ENCODE data around the gene MCAT. TPM values are rescaled to one million over a fixed set of nuclear protein-coding genes. Genes with fewer than 3 reads are reported as not detected.

The MCAT gene, protein sequence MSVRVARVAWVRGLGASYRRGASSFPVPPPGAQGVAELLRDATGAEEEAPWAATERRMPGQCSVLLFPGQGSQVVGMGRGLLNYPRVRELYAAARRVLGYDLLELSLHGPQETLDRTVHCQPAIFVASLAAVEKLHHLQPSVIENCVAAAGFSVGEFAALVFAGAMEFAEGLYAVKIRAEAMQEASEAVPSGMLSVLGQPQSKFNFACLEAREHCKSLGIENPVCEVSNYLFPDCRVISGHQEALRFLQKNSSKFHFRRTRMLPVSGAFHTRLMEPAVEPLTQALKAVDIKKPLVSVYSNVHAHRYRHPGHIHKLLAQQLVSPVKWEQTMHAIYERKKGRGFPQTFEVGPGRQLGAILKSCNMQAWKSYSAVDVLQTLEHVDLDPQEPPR
- total RNA-seq = 12.1 TPM in 2 replicates

DNA sequence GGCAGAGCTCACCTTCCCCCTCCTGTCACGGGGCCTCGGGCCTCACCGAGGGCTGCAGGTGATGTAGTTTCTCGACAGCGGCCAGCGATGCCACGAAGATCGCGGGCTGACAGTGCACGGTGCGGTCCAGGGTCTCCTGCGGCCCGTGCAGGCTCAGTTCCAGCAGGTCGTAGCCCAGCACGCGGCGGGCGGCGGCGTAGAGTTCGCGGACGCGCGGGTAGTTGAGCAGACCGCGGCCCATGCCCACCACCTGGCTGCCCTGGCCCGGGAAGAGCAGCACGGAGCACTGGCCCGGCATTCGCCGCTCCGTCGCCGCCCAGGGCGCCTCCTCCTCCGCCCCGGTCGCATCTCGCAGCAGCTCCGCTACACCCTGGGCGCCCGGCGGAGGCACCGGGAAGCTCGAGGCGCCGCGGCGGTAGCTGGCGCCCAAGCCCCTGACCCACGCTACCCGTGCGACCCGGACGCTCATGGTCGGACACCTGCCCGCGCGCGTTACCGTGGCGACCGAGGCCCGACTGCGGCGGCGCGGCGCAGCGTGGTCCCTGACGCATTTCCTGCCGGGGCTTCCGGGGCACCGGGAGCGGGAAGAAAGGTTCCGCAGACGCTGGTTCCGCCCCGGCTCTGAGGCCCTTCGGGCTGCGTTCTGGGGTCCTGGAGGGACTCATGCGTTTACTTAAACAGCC lies at the start of gene MCAT:
Gene MCAT (minus strand): TSS at position 519 of the 683 bp plus-strand sequence. CDS start 50 bp downstream, at position 469.
- intact Hi-C loops (cut with micrococcal nuclease) = loop anchor here (1.0 to 2.0 kb wide), 2 partner anchors 44 to 54 kb away; partner anchors contain the start of genes TTLL1 and TTLL12

DNA sequence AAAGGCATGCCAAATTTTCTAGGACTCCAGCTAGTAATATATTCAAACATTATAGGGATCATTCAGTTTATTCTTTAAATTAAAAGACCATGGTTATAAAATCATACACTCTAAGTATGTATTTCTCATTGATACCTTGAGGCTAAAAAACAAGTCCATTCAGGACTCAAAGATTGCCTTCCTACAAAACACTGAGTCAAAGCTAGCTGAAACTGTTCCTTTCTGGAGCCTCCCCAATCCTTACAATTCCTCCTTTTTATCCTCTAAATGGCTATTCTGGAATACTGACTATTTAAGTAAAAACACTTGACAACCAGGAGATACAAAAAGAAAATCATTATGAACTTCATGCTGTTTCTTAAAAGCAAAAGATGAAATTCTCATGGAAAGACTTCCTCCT lies 48.6 kb upstream of the MCAT start:
- intact Hi-C loops (cut with micrococcal nuclease) = no loop called here

DNA sequence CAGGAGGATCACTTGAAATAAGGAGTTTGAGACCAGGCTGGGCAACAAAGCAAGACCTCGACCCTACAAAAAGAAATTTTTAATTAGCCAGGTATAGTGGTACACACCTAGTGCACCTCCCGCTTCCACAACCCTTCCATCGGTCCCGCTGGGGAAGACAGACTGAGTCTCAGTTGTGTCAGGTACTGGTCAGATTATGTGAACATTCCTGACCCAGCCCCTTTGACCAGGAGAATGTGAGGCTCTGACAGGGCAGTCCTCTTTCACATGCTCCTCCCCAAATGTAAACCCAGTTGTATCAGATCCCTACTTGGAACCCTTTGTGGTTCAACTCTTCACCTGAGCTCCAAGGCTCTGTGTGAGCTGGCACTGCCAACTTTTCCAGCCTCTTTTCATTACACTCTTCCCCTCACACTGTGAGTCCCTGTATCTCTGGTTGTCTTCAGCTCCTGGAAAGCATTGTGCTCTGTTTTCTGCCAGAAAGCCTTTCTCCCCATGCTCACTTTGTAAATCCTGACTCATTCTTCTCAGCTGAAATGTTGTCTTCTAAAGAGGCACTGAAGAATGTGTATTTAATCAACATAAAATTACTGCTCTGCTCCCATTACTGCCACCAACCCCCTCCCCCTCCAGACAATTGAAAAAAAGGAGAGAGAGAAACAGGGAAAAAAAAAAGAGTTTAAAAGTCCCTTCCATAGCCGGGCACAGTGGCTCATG lies 45.8 kb upstream of the MCAT start:
- intact Hi-C loops (cut with micrococcal nuclease) = no loop called here

DNA sequence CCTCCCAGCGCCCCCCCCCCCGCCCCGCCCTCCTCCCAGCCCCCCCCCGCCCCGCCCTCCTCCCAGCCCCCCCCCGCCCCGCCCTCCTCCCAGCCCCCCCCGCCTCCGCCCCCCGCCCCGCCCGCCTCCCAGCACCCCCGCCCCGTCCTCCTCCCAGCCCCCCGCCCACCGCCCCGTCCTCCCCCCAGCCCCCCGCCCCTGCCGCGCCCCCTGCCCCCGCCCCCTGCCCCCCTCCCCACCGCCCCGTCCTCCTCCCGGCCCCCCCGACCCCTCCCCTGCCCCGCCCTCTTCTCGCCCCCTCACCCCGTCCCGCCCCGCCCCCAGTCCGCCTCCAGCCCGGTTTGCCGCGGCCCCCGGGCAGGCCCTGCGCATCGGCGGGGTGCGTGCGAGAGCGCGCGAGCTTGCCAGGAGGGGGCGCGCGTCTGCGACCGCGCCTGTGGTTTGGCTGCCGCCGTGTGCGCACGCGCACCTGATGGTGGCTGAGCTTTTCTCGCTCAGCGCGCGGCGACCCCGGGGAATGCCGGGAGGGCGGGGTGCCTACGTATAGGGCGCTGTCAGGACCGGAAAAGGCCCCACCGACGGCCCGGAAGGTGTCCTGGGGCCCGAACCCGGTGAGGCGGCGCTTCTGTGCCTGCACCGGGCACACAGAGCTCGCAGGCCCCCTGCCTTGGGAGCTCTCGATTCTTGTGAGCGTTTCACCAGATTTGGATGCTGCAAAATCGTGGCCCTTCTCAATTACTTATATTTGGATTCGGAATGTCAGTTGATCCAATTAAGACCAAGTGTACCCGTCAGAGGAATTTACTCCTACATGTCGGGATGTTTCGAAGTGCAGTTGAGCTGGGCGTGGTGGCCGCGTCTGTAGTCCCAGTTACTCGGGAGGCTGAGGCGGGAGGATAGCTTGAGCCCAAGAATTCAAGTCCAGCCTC lies 44.2 kb upstream of the MCAT start:
- intact Hi-C loops (cut with micrococcal nuclease) = loop anchor here (2.0 kb wide), 3 partner anchors 37 to 173 kb away; partner anchors contain the start of genes MCAT, PACSIN2 and TSPO

DNA sequence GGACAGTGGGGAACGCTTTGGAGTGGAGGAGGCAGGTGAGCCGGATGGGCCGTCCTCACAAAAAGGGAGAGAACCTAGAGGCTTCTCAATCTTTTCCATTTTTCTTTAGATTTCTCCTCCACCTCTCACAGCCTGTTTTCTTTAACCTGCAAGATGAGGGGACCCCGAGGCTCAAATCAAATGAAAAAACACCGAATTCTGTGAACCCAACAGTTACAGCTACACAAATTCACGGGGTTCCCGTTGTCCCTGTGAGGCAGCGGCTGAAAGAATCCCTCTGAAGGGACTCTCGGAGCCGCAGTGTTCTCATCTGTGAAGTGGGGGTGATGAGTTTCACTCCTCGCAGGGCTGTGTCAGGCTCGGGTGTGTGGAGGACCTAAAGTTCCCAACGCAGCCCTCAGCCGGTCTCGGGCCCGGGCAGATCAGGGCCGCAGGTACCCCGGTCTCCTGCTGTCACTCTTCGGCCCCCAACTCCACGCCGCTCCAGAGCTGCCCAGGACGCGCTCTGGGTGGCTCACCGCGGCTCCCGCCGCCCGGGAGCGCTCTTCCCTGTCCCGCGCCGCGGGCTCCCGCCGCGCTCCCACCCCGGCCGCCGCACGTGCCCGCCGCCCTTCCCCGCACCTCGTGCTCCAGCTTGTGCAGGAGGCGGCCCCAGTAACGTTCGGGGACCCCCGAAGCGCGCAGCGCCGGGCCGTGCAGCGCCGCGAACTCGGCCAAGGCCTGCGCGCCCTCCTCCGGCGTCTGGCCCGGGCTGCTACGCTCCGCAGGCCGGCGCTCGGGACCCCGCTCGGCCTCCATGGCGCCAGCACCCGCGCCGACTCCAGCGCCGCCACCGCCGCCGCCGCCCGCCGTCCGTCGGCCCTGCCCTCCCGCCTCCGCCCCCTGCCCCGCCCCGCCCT lies 43.3 kb upstream of the MCAT start, which contains the start of gene TTLL12:
Gene TTLL12 (minus strand): TSS at position 863 of the 899 bp plus-strand sequence. CDS start 65 bp downstream, at position 798.
- intact Hi-C loops (cut with micrococcal nuclease) = loop anchor here (2.0 kb wide), 3 partner anchors 36 to 172 kb away; partner anchors contain the start of genes MCAT, PACSIN2 and TSPO

DNA sequence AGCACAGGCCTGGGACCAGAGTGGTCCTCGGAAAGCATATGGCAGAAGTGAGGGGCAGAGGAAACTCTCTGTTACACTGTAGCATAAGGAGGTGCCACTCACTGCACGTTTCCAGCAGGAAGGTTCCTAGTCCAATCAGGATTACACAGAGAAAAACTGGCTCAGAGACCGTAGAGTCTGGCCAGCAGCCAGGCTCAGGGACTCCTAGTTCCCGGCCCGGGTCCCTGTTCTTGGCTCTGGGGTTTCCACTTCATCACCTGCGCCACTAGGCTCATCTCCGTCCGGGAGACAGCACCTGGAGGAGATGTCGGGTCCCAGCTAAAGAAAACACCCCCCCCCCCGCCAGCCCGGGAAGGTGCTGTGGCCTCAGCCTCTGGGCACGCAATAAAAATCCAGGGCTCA lies 42.7 kb upstream of the MCAT start:
- intact Hi-C loops (cut with micrococcal nuclease) = loop anchor here (2.0 kb wide), 3 partner anchors 35 to 171 kb away; partner anchors contain the start of genes MCAT, PACSIN2 and TSPO

DNA sequence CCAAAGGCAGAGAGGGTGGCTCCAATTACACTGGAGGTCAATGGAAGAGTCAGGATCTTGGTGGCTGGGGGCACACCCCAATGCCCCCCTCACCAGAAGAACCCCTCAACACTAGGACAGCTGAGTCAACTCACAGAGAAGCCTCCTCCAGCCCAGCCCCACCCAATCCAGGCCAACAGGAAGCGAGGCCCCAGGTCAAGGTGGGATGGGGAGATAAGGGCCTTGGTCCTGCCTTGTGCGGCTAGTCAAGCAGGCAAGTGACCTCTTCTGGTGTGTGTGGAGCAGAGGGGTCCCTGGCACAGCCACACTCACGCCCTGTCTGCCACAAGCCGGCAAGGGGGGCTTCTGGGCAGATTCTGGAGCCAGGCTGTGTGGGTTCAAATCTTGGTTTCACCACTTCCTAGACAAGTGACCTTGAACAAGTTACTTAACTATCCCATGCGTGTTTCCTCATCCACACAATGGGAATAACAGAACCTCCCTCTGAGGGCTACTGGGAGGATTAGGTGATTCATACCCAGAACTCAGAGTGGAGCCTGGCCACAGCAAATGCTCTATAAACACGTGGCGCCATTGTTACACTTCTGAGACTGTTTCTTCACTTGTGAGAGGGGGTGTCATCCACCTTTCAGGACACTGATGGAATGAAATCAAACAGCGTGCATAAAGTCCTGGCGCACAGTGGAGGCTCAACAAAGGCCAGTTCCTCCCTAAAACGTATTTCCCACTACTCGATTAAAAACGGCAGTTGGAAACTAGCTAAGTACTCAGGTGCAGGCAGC lies 40.5 kb upstream of the MCAT start:
- intact Hi-C loops (cut with micrococcal nuclease) = no loop called here

DNA sequence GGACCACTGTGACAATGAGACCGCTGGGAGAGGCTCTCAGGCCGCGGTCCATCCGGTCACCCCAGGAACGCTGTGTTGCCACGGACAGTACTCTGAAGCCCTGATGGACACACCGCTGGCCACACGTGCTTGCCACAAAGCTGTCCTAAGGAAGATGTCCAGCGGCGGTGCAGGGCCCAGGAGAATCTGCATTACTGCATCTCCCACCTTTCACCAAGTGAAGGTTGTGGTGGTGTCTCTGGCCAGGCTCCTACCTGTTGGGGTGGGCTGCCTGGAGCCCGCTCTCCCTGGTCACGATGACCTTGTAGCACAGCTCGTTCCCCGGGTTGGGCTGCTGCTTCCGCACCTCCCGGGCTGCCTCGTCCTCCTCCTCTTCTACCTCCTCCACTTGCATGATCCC lies 39.5 kb upstream of the MCAT start:
- intact Hi-C loops (cut with micrococcal nuclease) = no loop called here

DNA sequence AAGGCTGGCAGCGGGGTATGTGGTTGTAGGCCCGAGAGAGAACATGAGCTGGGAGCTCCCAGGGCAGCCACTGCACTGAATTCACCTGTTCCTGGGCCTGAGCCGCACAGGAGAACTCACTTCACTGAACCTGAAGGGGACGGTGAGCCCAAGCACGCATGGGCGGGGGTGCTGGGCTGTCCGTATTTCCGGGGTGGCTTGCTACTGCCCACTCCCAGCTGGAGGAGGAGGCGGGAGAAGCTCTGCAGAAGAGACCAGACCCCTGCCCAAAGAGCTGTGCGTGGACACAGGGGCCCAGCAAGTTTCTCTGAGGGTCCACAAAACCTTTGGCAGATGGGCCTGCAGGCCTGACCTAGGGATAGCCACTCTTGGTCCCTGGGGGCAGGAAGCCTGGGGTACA lies 38.9 kb upstream of the MCAT start:
- intact Hi-C loops (cut with micrococcal nuclease) = no loop called here

DNA sequence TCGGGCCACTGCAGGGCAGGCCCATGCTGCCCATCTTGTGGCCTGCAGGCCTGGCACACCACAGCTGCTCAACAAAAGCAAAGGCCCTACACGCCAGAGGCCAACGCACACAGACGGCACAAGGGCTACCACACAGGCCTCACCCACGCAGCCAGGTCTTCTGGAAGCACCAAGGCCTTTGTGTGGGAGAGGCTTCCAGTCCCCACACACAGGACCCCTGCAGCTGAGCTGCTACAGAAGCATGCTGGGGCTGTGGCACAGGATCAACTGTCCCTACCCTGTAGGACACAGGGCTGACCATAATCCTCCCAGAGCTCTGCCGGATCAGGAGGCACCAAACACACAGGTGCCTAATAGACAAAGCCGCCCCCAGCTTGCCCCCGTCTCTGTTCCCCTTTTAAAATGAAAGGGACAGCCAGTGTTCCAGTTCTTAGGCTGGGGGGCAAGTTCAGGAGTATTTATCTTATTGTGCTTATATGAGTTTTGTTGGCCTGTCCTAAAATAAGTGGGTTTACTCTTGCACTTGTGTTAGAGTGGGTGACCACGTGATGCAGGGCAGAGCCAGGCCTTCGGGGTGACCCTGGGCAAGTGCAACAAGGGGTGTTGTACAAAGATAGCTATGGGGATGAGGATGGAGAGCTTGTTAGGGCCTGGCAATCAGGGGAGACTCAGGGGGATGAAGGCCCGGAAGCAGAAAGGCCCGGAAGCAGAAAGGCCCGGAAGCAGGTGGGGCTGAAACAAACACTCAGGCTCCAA lies 38.3 kb upstream of the MCAT start:
- intact Hi-C loops (cut with micrococcal nuclease) = no loop called here

DNA sequence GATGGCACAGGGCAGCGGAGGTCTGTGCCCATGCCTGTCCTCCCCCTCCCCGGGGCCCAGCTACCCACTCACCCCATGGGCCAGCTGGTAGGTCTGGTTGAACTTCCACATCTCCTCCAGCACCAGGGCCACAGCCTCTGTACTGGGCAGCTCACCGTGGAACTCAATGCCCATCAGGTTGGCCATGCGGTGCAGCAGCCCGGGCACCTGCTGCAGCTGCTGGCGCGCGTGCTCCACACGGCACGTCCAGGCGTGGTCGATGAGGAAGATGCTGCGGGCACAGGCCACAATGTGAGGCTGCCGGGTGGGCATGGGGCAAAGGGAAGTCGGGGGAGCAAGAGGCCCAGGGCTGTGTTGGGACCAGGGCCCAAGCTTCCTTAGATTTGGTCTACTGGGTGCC lies 37.5 kb upstream of the MCAT start:
- intact Hi-C loops (cut with micrococcal nuclease) = no loop called here

DNA sequence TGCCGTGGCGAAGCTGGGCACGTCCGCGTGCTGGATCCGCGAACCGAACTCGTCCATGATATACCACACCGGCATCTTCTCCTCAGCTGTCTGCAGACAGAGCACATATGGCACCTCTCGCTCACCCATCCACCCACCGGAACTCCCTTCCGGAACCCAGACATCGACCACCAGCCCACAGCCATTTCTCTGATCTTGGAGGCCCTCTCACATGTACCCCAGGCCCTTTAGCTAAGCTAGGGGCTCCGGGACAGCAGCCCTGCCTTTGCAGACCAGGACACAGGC lies 36.7 kb upstream of the MCAT start:
- intact Hi-C loops (cut with micrococcal nuclease) = no loop called here

DNA sequence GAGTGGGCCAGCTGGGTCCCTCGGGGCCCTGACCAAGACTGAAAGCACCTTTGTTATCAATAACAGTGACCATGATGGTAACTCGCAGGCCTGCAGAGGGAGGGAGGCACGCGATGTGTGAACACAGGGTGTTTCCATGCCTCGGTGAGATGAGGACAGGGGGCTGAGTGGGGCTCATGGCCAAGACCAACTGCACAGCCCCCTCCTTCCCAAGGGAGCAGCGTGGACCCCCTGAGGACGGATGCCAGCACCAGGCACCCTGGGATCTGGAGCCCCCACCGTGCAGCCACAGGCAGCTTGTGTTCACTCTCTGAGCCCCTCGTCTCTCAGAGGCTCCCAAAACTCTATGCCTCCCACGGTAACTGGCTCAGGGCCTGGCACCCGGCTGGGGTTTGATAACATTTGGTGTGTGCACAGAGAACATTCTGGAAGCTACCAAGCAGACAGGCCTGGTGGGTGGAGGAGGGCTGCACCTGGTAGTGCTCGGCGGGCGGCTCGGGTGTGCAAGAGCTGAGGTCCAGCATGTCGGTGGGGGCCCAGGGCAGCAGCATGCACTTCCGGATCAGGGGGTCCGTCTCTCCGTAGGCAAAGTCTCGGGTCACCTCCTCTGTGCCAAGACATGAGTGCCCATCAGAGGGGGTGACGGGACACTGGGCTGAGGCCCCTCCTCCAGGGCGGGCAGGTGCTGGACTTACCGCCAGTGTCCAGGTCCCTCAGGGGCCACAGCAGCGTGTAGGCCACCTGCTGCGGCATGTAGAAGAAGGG lies 36.1 kb upstream of the MCAT start:
- intact Hi-C loops (cut with micrococcal nuclease) = no loop called here

DNA sequence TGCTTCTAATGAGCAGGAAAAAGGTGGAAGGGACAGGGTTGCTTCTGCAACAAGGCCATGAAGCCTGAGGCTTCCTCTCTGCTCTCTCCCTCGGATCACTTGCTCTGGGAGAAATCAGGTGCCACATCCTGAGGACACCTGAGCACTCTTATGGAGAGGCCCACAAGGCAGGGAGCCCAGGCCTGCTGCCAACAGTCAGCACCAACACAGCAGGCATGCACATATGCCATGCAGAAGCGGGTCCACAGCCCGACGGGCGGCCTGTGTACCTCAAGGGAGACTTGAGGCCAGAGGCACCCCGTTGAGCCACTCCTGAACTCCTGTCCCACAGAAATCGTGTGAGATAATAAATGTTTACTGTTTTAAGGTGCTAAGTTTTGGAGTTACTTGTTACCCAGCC lies 34.3 kb upstream of the MCAT start:
- intact Hi-C loops (cut with micrococcal nuclease) = no loop called here

DNA sequence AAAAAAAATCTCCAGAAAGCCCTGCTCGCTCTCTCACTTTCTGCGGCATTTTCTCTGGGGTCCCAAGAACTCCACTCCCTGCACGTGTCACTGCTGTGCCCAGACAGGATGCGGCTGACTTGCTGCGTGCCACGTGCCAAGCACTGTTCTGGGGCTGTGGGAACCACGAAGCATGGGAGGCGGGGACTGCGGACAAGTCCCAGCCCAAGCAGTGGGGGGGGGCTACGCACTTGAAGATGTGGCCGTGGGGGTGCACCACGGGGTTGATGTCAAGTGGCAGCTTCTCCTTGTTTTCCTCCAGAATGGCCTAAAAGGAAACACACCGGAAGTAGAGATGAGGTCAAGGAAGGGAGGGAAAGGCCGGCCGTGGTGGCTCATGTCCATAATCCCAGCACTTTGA lies 32.9 kb upstream of the MCAT start:
- intact Hi-C loops (cut with micrococcal nuclease) = no loop called here

DNA sequence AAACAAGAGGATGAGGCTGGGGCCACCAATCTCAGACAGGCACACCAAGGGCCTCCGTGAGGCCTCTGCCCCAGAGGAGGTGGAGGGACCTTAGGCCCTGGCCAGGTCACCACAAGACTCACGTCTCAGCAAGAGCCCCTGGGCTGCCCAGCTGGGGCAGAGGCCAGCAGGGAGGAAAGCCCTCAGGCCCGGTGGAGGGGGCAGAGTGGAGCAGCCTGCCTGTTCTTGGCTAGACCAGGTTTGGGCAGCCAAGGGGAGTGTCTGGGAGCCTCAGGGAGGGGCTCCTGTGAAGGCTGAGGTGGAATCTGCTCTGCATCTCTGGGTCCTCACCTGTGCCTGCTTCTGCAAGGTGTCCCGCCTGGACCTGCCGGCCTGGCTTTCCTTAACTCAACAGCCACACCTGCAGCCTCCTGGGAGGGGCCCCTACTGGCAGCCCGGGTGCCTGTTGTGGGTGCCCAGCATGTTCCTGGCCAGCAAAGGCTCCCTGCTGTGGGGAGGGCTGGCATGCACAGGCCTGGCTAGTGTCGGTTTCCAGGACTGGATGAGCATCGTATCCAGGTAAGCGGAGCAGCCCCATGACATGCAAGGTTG lies 31.8 kb upstream of the MCAT start:
- intact Hi-C loops (cut with micrococcal nuclease) = no loop called here

Data from T-helper 2 cell treated with Interferon-gamma antibody and Interleukin-4, amounts not matched to agents 100 ng/mL and 5 ng/mL, for 36 hours (primary cell).